Cardiac fibroblast (primary cell): ENCODE measurements around the gene APBA1.

Experiments
- DNase-seq, 2 donors: peaks; one replicate each; pipeline versions ENCODE4 v3.0.0 to v3.0.0-alpha.2; 2010; ENCODE audit warnings: low read depth in 2 of 2
- H3K4me3 ChIP-seq, 2 donors: replicated peaks in 1 of 2; 1 replicate in 1 of 2; 2 replicates in 1 of 2; pipeline ENCODE4 v1.5.1; 2011; ENCODE audit warnings: low read depth in 2 of 2, low read length in 2 of 2, mild to moderate bottlenecking in 2 of 2, moderate library complexity in 1 of 2
- CTCF ChIP-seq: IDR thresholded peaks from one replicate; pipeline ENCODE4 v1.5.1; 2011; ENCODE audit warnings: low read depth, mild to moderate bottlenecking, low read length, inconsistent platforms

APBA1 gene

GRCh38 chr9:69498470-69498869 lies 173.7 kb downstream of the APBA1 start:
- TF ChIP-seq CTCF, result no peak
- no peak overlapping the region for H3K4me3 ChIP-seq
- no peak for DNase-seq

- DNase-seq, result no peak
- TF ChIP-seq CTCF, result no peak
- no peak overlapping the region for H3K4me3 ChIP-seq
Measured at GRCh38 chr9:69497816-69498215, 174.4 kb downstream of the APBA1 start.

GRCh38 chr9:69496846-69497450 lies 175.2 kb downstream of the APBA1 start:
- TF ChIP-seq CTCF, result no peak
- H3K4me3 ChIP-seq, result no peak overlapping the region
- DNase-seq, result no peak

- no peak overlapping the region for H3K4me3 ChIP-seq
Measured at GRCh38 chr9:69495296-69495695, 176.9 kb downstream of the APBA1 start.

GRCh38 chr9:69494763-69495162 lies 177.4 kb downstream of the APBA1 start:
- DNase-seq, result no peak
- no peak overlapping the region for H3K4me3 ChIP-seq
- no peak for TF ChIP-seq CTCF

More at GRCh38 chr9:69495296-69495695, 176.9 kb downstream of the APBA1 start:
- TF ChIP-seq CTCF, result no peak
- no peak for DNase-seq

- no peak for TF ChIP-seq CTCF
- DNase-seq, result no peak
- H3K4me3 ChIP-seq, result no peak overlapping the region
Measured at GRCh38 chr9:69494208-69494607, 178.0 kb downstream of the APBA1 start.

GRCh38 chr9:69486498-69486897 lies 185.7 kb downstream of the APBA1 start:
- TF ChIP-seq CTCF, result no peak
- no peak overlapping the region for H3K4me3 ChIP-seq
- DNase-seq, result no peak
